Mesendoderm (in vitro differentiated cells): ENCODE measurements around the gene DNAAF8.

Source experiments
- DNase-seq: peaks from one replicate; pipeline ENCODE4 v3.0.0; 2013
- H2AK5ac ChIP-seq: 2 replicates; pipeline ENCODE4 v1.6.1; 2013; ENCODE audit warnings: low read length, inconsistent platforms
- H2BK120ac ChIP-seq: 2 replicates; pipeline ENCODE4 v1.6.1; 2013; ENCODE audit warnings: low read depth, mild to moderate bottlenecking, low read length, moderate library complexity, mixed read lengths
- H2BK15ac ChIP-seq: replicated peaks from 2 replicates; pipeline ENCODE4 v1.6.1; 2013; ENCODE audit warnings: low read depth, mild to moderate bottlenecking, moderate library complexity
- H2BK5ac ChIP-seq: 2 replicates; pipeline ENCODE4 v1.6.1; 2013; ENCODE audit warnings: low read length, inconsistent platforms
- H3K18ac ChIP-seq: 2 replicates; pipeline ENCODE4 v1.6.1; 2013; ENCODE audit warnings: mild to moderate bottlenecking, low read length, mixed read lengths
- H3K23ac ChIP-seq: one replicate; pipeline ENCODE4 v1.6.1; 2013; ENCODE audit warnings: low read length
- H3K27ac ChIP-seq: 2 replicates; pipeline ENCODE4 v1.5.1; 2013; ENCODE audit warnings: low read depth, mild to moderate bottlenecking, inconsistent platforms, low read length, moderate library complexity
- H3K27me3 ChIP-seq: 2 replicates; pipeline ENCODE4 v1.6.1; 2013; ENCODE audit warnings: low read length, control low read depth, mild to moderate bottlenecking, inconsistent platforms; ENCODE audit not compliant: insufficient read depth, poor library complexity
- H3K36me3 ChIP-seq: 2 replicates; pipeline ENCODE4 v1.6.1; 2013; ENCODE audit warnings: low read length, inconsistent platforms; ENCODE audit not compliant: control insufficient read depth, insufficient read depth
- H3K4ac ChIP-seq: one replicate; pipeline ENCODE4 v1.6.1; 2013; ENCODE audit warnings: low read depth, mild to moderate bottlenecking, low read length, moderate library complexity
- H3K4me1 ChIP-seq: 2 replicates; pipeline ENCODE4 v1.6.1; 2013; ENCODE audit warnings: low read depth, low read length, inconsistent platforms; ENCODE audit not compliant: control insufficient read depth
- H3K4me2 ChIP-seq: 2 replicates; pipeline ENCODE4 v1.6.1; 2013; ENCODE audit warnings: low read length
- H3K4me3 ChIP-seq: 2 replicates; pipeline ENCODE4 v1.5.1; 2013; ENCODE audit warnings: mild to moderate bottlenecking, low read length
- H3K56ac ChIP-seq: one replicate; pipeline ENCODE4 v1.6.1; 2013; ENCODE audit warnings: low read length
- H3K79me1 ChIP-seq: 2 replicates; pipeline ENCODE4 v1.6.1; 2013; ENCODE audit warnings: low read length, inconsistent platforms
- H3K79me2 ChIP-seq: 2 replicates; pipeline ENCODE4 v1.6.1; 2013; ENCODE audit warnings: mild to moderate bottlenecking, low read length; ENCODE audit not compliant: control insufficient read depth, insufficient read depth
- H3K9ac ChIP-seq: 2 replicates; pipeline ENCODE4 v1.6.1; 2013; ENCODE audit warnings: low read length, inconsistent platforms
- H4K5ac ChIP-seq: one replicate; pipeline ENCODE4 v1.6.1; 2013; ENCODE audit warnings: low read length
- H4K8ac ChIP-seq: one replicate; pipeline ENCODE4 v1.6.1; 2013; ENCODE audit warnings: low read depth, mild to moderate bottlenecking, control low read depth, low read length, moderate library complexity
- WGBS: extraction: QIAGEN DNeasy Blood & Tissue Kit; methylation state at CpG from one replicate; pipeline ENCODE4 v1.1.7; 2013; ENCODE audit warnings: low lambda C conversion rate, missing lambda C conversion rate; ENCODE audit not compliant: insufficient coverage; ENCODE audit errors: extremely low coverage; 5-methylcytosine and 5-hydroxymethylcytosine counted together

Gene DNAAF8

DNA sequence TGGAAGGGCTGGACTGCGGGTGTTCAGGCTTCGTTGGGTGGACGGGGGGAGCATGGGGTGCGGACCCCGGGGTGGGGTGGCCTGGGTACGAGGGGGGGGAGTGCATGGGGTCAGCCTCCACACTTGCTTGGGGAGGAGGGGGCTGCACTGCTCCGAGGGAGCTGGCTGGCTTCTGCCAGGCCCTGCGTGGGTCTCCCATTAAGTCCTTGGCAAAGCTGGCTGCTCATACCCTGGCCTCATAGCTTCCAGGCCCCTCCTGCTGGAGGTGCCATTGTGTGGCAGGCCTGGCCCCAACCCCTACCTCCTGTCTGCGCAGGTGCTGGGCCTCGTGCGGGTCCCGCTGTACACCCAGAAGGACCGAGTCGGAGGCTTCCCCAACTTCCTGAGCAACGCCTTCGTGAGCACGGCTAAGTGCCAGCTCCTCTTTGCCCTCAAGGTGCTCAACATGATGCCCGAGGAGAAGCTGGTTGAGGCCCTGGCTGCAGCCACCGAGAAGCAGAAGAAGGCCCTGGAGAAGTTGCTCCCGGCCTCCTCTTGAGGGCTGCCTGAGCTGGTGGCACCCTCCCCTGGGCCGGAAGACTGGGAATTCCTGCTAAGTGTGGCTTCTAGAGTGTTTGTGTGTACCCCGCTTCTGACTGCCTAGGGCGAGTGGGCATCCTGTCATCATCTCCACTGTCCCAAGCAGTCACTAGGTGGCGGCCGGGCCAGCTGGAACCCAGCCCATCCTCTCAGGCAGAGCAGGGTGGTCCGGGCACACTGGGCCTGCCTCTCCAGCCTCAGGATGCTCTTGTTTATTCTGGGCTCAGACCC is 39.5 kb upstream of the DNAAF8 start:
- Histone ChIP-seq H3K27ac (no peak overlapping the region), H2BK15ac (no peak overlapping the region), H3K4me1 (no peaks in the 10 kb centered on the region), H3K4me3 (no peak overlapping the region), H3K9ac (no peak overlapping the region), H3K79me1 (peaks cover 2% of the 10 kb centered on the region), H3K4me2 (no peak overlapping the region), H2AK5ac (no peak overlapping the region), H3K18ac (no peak overlapping the region), H3K56ac (peak overlapping the region; percentile 52), H3K4ac (no peak overlapping the region), H2BK5ac (no peak overlapping the region), H3K36me3 (no peaks in the 10 kb centered on the region), H3K79me2 (no peaks in the 10 kb centered on the region), H3K27me3 (no peaks in the 10 kb centered on the region), H2BK120ac (no peak overlapping the region), H3K23ac (no peak overlapping the region), H4K8ac (no peak overlapping the region), H4K5ac (no peak overlapping the region)
- WGBS: no CpG with 5 or more reads among the region's 26 CpGs
- DNase-seq: peak; percentile 23

DNA sequence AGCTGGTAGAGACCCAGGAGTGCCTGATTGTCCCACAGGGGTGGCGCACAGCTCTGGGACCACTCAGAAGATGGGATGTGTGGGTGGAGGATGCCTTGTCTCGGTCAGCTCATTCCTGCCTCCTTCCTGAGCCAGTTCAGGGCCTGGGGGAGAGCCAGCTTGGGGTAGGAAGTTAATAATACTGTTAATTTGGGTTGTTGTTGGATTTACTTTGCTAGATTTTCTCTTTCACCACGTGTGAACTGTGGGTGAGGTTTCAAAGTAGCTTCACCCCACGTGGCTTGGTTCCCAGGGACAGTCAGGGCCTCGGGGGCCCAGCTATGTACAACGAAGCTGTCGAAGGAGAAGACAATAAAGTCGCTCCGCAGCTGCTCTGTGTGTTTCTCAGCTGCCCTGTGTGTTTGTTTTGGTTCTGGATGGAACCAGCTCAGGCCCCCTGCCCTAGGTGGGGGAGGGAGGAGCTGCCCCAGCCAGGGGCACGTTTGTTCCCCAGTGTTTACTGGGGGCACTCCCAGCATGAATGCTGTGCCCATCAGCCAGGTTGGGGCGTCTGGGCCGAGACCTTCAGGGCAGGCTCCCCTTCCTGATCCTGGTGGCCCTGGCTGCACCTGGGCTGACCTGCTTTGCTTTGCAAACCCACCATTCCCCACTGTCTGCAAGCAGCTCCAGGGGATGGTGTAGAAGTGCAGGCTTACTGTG is 38.7 kb upstream of the DNAAF8 start:
- no peak for DNase-seq
- Histone ChIP-seq H3K4me1 (no peaks in the 10 kb centered on the region), H3K79me1 (peaks cover 2% of the 10 kb centered on the region), H2BK15ac (no peak overlapping the region), H3K27ac (no peak overlapping the region), H3K56ac (no peak overlapping the region), H3K4ac (no peak overlapping the region), H2AK5ac (no peak overlapping the region), H3K18ac (no peak overlapping the region), H3K9ac (no peak overlapping the region), H3K27me3 (no peaks in the 10 kb centered on the region), H3K23ac (no peak overlapping the region), H3K4me3 (no peak overlapping the region), H3K79me2 (no peaks in the 10 kb centered on the region), H2BK120ac (no peak overlapping the region), H2BK5ac (no peak overlapping the region), H3K36me3 (peaks cover 4% of the 10 kb centered on the region), H4K5ac (no peak overlapping the region), H4K8ac (no peak overlapping the region), H3K4me2 (no peak overlapping the region)
- no CpG with 5 or more reads among the region's 12 CpGs for WGBS

DNA sequence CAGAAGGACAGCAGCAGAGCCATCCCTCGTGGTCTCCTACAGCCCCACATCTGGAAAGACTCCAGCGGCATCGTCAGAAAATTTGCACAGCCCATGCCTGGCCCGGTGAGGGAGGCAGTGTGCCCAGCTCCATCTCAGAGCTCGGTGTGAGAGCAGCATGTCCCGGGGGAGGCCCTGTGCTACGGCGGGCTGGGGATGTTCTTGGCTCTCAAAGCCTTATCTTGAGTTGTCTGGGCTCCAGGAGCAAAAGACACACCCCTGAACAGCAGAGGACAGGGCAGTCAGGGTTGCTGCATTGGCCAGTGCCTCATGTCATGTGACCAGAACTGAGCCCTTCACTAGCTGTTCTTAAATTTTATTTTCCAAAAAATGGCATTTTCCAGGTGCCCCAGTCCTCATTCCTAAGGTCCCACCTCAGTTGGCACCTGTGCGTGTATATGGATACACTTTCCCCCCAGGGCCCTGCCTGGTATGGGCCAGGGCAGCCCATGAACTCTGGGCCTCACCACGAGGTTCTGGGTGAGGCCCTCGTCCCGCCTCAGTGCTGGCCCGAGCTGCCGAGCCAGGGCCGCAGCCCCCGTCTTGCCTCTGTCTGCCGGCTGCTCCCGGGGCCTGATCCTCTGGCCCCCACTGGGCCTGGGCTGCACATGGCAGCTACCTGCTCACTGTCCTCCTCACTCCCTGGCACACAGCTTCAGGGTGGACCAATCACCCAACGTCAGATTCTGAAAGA is 38.0 kb upstream of the DNAAF8 start:
- H2BK15ac ChIP-seq: no peak overlapping the region
- no peak overlapping the region for H2BK120ac ChIP-seq
- no peak overlapping the region for H4K5ac ChIP-seq
- H2BK5ac ChIP-seq: no peak overlapping the region
- DNase-seq: no peak
- H3K36me3 ChIP-seq: peaks cover 4% of the 10 kb centered on the region
- no CpG with 5 or more reads among the region's 19 CpGs for WGBS
- no peaks in the 10 kb centered on the region for H3K27me3 ChIP-seq
- H3K4me1 ChIP-seq: no peaks in the 10 kb centered on the region
- H3K56ac ChIP-seq: no peak overlapping the region
- no peak overlapping the region for H3K4me3 ChIP-seq
- H3K18ac ChIP-seq: no peak overlapping the region
- no peak overlapping the region for H3K9ac ChIP-seq
- no peak overlapping the region for H3K4me2 ChIP-seq
- no peak overlapping the region for H3K4ac ChIP-seq
- H4K8ac ChIP-seq: no peak overlapping the region
- H3K23ac ChIP-seq: no peak overlapping the region
- no peak overlapping the region for H2AK5ac ChIP-seq
- H3K79me2 ChIP-seq: no peaks in the 10 kb centered on the region
- H3K79me1 ChIP-seq: peaks cover 2% of the 10 kb centered on the region
- no peak overlapping the region for H3K27ac ChIP-seq

DNA sequence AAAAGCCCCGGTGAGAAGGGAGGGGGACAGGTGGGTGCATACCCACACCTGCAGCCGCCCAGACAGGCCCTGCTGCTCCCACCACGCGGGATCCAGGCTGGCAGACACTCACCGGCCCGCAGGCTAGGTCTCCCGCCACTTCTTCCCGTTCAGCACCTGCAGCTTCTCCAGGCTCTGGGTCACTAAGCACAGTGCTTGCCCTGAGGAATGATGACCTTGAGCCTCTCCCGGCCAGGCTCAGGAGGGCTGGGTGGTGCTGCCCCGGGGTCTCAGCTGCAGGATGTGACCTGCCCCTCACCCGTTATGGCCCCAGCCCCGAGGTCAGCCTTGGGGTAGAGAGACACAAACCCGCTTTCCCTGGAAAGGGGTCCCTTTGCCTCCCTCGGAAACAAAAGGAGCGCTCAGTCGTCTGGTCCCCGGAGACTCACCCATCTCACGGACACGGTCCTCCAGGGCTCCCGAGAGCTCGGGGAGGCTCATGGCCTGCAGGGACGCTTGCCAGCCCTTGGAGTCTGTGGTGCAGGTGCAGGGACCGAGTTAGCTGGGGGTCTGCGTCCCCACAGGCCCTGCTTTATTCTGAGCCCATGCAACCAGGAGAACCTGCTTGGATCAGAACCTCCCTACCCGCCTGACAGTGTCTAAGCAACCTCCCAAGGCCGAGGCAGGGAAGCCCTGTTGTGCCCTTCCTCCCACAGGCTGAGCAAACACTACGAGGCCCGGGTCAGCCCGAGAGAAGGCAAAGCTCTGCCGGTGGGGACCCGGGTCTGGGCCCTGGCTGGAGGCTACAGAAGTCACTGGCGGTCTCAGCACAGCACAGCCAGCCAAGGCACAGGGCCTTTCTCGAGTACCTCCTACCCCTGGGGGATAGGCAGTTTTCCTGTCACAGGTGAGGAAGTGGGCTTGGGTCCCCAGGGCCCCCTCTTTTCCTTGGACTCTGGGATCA is 37.2 kb upstream of the DNAAF8 start:
- Histone ChIP-seq H3K36me3 (peaks cover 4% of the 10 kb centered on the region), H3K9ac (no peak overlapping the region), H3K4me2 (no peak overlapping the region), H2BK120ac (no peak overlapping the region), H2BK5ac (no peak overlapping the region), H3K4ac (no peak overlapping the region), H3K56ac (no peak overlapping the region), H3K4me1 (no peaks in the 10 kb centered on the region), H2BK15ac (no peak overlapping the region), H2AK5ac (no peak overlapping the region), H3K79me2 (no peaks in the 10 kb centered on the region), H3K27ac (no peak overlapping the region), H3K27me3 (no peaks in the 10 kb centered on the region), H3K18ac (no peak overlapping the region), H4K8ac (no peak overlapping the region), H3K4me3 (no peak overlapping the region), H4K5ac (no peak overlapping the region), H3K79me1 (peaks cover 2% of the 10 kb centered on the region), H3K23ac (no peak overlapping the region)
- DNase-seq: no peak
- WGBS: no CpG with 5 or more reads among the region's 33 CpGs

DNA sequence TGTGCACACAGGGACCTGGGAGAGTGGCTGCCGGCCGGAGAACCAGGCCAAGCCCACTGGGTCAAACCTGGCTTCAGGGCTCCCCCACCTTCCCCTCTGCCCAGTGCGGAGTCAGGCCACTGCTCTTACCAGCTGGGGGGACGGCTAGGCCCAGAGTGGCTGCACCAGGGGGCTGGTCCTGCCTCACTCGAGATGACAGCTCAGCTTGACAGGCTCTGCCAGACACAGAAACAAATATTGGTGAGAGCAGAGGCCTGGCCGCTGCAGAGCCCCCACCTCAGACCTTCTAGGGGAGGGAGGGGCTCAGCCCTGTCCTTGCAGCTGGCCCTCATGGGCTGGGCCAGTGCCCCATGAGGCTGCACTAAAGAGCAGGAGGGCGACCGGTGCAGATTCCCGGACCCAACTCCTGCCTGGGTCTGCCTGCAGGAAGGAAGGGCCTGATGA is 36.5 kb upstream of the DNAAF8 start:
- no CpG with 5 or more reads among the region's 9 CpGs for WGBS
- H3K18ac ChIP-seq: no peak overlapping the region
- H3K4me2 ChIP-seq: no peak overlapping the region
- H3K27me3 ChIP-seq: no peaks in the 10 kb centered on the region
- H3K9ac ChIP-seq: no peak overlapping the region
- H3K27ac ChIP-seq: no peak overlapping the region
- no peak overlapping the region for H2AK5ac ChIP-seq
- no peaks in the 10 kb centered on the region for H3K4me1 ChIP-seq
- no peak overlapping the region for H2BK120ac ChIP-seq
- H3K79me2 ChIP-seq: no peaks in the 10 kb centered on the region
- H3K56ac ChIP-seq: no peak overlapping the region
- no peak overlapping the region for H4K5ac ChIP-seq
- H3K4me3 ChIP-seq: no peak overlapping the region
- no peak overlapping the region for H3K4ac ChIP-seq
- H3K23ac ChIP-seq: no peak overlapping the region
- peaks cover 4% of the 10 kb centered on the region for H3K36me3 ChIP-seq
- no peak overlapping the region for H4K8ac ChIP-seq
- no peak overlapping the region for H2BK15ac ChIP-seq
- no peak overlapping the region for H2BK5ac ChIP-seq
- peaks cover 2% of the 10 kb centered on the region for H3K79me1 ChIP-seq
- no peak for DNase-seq
